ENCODE data around the gene IFT80.

DNA sequence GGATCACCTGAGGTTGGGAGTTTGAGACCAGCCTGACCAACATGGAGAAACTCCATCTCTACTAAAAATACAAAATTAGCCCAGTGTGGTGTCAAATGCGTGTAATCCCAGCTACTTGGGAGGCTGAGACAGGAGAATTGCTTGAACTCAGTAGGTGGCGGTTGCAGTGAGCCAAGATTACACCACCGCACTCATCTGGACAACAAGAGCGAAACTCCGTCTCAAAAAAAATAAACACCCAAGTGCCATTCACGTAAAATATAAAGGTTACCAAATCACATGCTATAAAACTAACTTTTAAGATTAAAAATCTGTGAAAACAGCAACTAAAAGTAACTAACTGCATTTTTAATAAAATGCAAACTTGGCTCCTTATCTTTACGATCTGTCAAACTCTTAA lies 41.7 kb upstream of the IFT80 start:
- TF ChIP-seq, protein P1, sequence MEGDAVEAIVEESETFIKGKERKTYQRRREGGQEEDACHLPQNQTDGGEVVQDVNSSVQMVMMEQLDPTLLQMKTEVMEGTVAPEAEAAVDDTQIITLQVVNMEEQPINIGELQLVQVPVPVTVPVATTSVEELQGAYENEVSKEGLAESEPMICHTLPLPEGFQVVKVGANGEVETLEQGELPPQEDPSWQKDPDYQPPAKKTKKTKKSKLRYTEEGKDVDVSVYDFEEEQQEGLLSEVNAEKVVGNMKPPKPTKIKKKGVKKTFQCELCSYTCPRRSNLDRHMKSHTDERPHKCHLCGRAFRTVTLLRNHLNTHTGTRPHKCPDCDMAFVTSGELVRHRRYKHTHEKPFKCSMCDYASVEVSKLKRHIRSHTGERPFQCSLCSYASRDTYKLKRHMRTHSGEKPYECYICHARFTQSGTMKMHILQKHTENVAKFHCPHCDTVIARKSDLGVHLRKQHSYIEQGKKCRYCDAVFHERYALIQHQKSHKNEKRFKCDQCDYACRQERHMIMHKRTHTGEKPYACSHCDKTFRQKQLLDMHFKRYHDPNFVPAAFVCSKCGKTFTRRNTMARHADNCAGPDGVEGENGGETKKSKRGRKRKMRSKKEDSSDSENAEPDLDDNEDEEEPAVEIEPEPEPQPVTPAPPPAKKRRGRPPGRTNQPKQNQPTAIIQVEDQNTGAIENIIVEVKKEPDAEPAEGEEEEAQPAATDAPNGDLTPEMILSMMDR (IDR thresholded peaks at IDR 0.05) = no peak
- no peak for TF ChIP-seq POLR2A (IDR thresholded peaks at IDR 0.05)
